Measurements from ENCODE around the gene CLCN6.

Gene CLCN6

GRCh38 chr1:11780380-11781147, 25.4 kb upstream of the CLCN6 start:
- DNase-seq (ENCODE audit: low read depth in 2 of 2), result no peak

GRCh38 chr1:11781297-11781696, 24.7 kb upstream of the CLCN6 start:
- DNase-seq (ENCODE audit: low read depth in 2 of 2), result no peak

GRCh38 chr1:11782127-11782708, 23.8 kb upstream of the CLCN6 start:
- DNase-seq (ENCODE audit: low read depth in 2 of 2), result no peak

- DNase-seq (ENCODE audit: low read depth in 2 of 2), result no peak
Measured at GRCh38 chr1:11783556-11783955, 22.4 kb upstream of the CLCN6 start.

- no peak for DNase-seq (ENCODE audit: low read depth in 2 of 2)
Measured at GRCh38 chr1:11784256-11784992, 21.6 kb upstream of the CLCN6 start.

GRCh38 chr1:11784993-11785769, 20.8 kb upstream of the CLCN6 start:
- peak; percentile 34 to 37 for DNase-seq (ENCODE audit: low read depth in 2 of 2)

- no peak for DNase-seq (ENCODE audit: low read depth in 2 of 2)
Measured at GRCh38 chr1:11786168-11786567, 19.8 kb upstream of the CLCN6 start.

GRCh38 chr1:11787251-11787803, 18.7 kb upstream of the CLCN6 start:
- DNase-seq (ENCODE audit: low read depth in 2 of 2), result no peak

- DNase-seq (ENCODE audit: low read depth in 2 of 2), result no peak
Measured at GRCh38 chr1:11787804-11788436, 18.1 kb upstream of the CLCN6 start.

GRCh38 chr1:11788549-11789053, 17.4 kb upstream of the CLCN6 start:
- DNase-seq (ENCODE audit: low read depth in 2 of 2), result no peak

- DNase-seq (ENCODE audit: low read depth in 2 of 2), result no peak
Measured at GRCh38 chr1:11789126-11790067, 16.6 kb upstream of the CLCN6 start.

GRCh38 chr1:11790101-11790879, 15.7 kb upstream of the CLCN6 start:
- DNase-seq (ENCODE audit: low read depth in 2 of 2), result no peak

GRCh38 chr1:11790880-11791715, 14.9 kb upstream of the CLCN6 start:
- no peak for DNase-seq (ENCODE audit: low read depth in 2 of 2)

GRCh38 chr1:11792106-11792505, 13.9 kb upstream of the CLCN6 start:
- DNase-seq (ENCODE audit: low read depth in 2 of 2), result no peak

- no peak for DNase-seq (ENCODE audit: low read depth in 2 of 2)
Measured at GRCh38 chr1:11793819-11794218, 12.2 kb upstream of the CLCN6 start.

GRCh38 chr1:11794446-11795237, 11.3 kb upstream of the CLCN6 start:
- no peak for DNase-seq (ENCODE audit: low read depth in 2 of 2)

- no peak for DNase-seq (ENCODE audit: low read depth in 2 of 2)
Measured at GRCh38 chr1:11795238-11795890, 10.6 kb upstream of the CLCN6 start.
